ENCODE data around the gene RBFOX1.

- TF ChIP-seq CTCF (IDR thresholded peaks at IDR 0.05): no peak
- no peak for TF ChIP-seq POLR2A (IDR thresholded peaks at IDR 0.05; ENCODE audit: low read depth)
Measured at GRCh38 chr16:7508656-7509055, 176.0 kb downstream of the RBFOX1 start.
